ENCODE results near the gene PPIF.

- TF ChIP-seq GATA3 (IDR thresholded peaks at IDR 0.05; ENCODE audit: low read depth, low read length), result no peak
- TF ChIP-seq GATA2 (IDR thresholded peaks at IDR 0.05; ENCODE audit: low read depth, low read length), result no peak
Observed at GRCh38 chr10:79399223-79399831, 52.1 kb downstream of the PPIF start.
